Ureter (tissue), 1 donor: ENCODE measurements around the gene VSX1. TPM values are rescaled to one million over a fixed set of nuclear protein-coding genes. Genes with fewer than 3 reads are reported as not detected.
A peak's percentile ranks its signal among the peaks of the same experiment; 100 is the strongest.

ENCODE experiments used
- DNase-seq: peaks from one replicate; pipeline ENCODE4 v3.0.0-alpha.2; 2020; ENCODE audit warnings: low spot score
- total RNA-seq: library from RNA; stranded (reverse); gene quantifications from one replicate; pipeline ENCODE4 v1.2.4, GENCODE V29; 2023
- donor health status: DM: yes; HTN: yes; CAD: no.

VSX1 gene
- total RNA-seq, 1 donor from 2014 or later: not detected

GRCh38 chr20:25040438-25040831, 41.5 kb downstream of the VSX1 start:
- DNase-seq: peak; percentile 65

- peak; percentile 84 for DNase-seq
Measured at GRCh38 chr20:25039697-25040437, 42.1 kb downstream of the VSX1 start.

GRCh38 chr20:25038591-25039015, 43.3 kb downstream of the VSX1 start:
- DNase-seq: no peak

- DNase-seq: no peak
Measured at GRCh38 chr20:25038103-25038410, 43.9 kb downstream of the VSX1 start.

- DNase-seq: no peak
Measured at GRCh38 chr20:25037288-25038102, 44.4 kb downstream of the VSX1 start.

GRCh38 chr20:25036331-25036936, 45.5 kb downstream of the VSX1 start:
- DNase-seq: no peak

- no peak for DNase-seq
Measured at GRCh38 chr20:25035921-25036320, 46.0 kb downstream of the VSX1 start.

GRCh38 chr20:25033924-25034300, 48.0 kb downstream of the VSX1 start:
- DNase-seq: no peak

- no peak for DNase-seq
Measured at GRCh38 chr20:25033265-25033923, 48.5 kb downstream of the VSX1 start.

GRCh38 chr20:25032478-25033264, 49.3 kb downstream of the VSX1 start:
- no peak for DNase-seq

GRCh38 chr20:25032065-25032477, 49.9 kb downstream of the VSX1 start:
- no peak for DNase-seq

GRCh38 chr20:25031241-25031640, 50.7 kb downstream of the VSX1 start:
- DNase-seq: no peak

GRCh38 chr20:25030649-25031207, 51.2 kb downstream of the VSX1 start:
- DNase-seq: no peak

GRCh38 chr20:25030007-25030648, 51.8 kb downstream of the VSX1 start:
- DNase-seq: no peak

GRCh38 chr20:25025986-25026605, 55.8 kb downstream of the VSX1 start:
- DNase-seq: no peak

Other genes with a start within 250 kb of the VSX1 start
- 1.6 TPM for gene CST7, start 132.9 kb downstream of the VSX1 start, total RNA-seq
- 74.0 TPM for gene APMAP, start 89.4 kb downstream of the VSX1 start, total RNA-seq
- gene ACSS1, start 24.0 kb downstream of the VSX1 start, total RNA-seq: 33.7 TPM
- gene ENTPD6, start 113.6 kb upstream of the VSX1 start, total RNA-seq: 53.3 TPM
- 109 TPM for gene PYGB, start 165.9 kb upstream of the VSX1 start, total RNA-seq